Measurements from ENCODE around the gene ZFYVE28. TPM values are rescaled to one million over a fixed set of nuclear protein-coding genes. Genes with fewer than 3 reads are reported as not detected.

ZFYVE28 gene
- total RNA-seq, 2 donors from 2014 or later = 5.7 to 16.8 TPM

GRCh38 chr4:2457481-2458295 is 39.2 kb upstream of the ZFYVE28 start:
- peak; percentile 52 to 79 (median 70) for DNase-seq
- H3K27me3 ChIP-seq = no peaks in the 10 kb centered on the region
- H3K27ac ChIP-seq = peak overlapping the region; percentile 9 to 49 (median 16)
- WGBS, 2 donors = 64 to 75% methylated on average over 14 to 24 of the region's 24 CpGs
- H3K4me1 ChIP-seq = peaks cover 23% of the 10 kb centered on the region
- TF ChIP-seq CTCF (IDR thresholded peaks at IDR 0.05) (no peak), POLR2A (IDR thresholded peaks at IDR 0.05) (no peak)
- H3K9me3 ChIP-seq = no peaks in the 10 kb centered on the region
- peak; percentile 81 for ATAC-seq
- no peaks in the 10 kb centered on the region for H3K36me3 ChIP-seq (replicated peaks in 1 of 2; ENCODE audit: insufficient read depth in 1 of 2, low read depth in 2 of 2)
- no peak overlapping the region for H3K4me3 ChIP-seq
- intact Hi-C loops (cut with DNase I) = no loop called here

GRCh38 chr4:2451821-2452785 is 33.7 kb upstream of the ZFYVE28 start:
- Histone ChIP-seq H3K4me1 (peaks cover 3% of the 10 kb centered on the region), H3K36me3 (replicated peaks in 1 of 2; ENCODE audit: insufficient read depth in 1 of 2, low read depth in 2 of 2) (no peaks in the 10 kb centered on the region), H3K4me3 (no peak overlapping the region), H3K27ac (no peak overlapping the region), H3K27me3 (no peaks in the 10 kb centered on the region), H3K9me3 (no peaks in the 10 kb centered on the region)
- no peak for DNase-seq
- no peak for ATAC-seq
- intact Hi-C loops (cut with DNase I) = no loop called here
- no peak for TF ChIP-seq POLR2A (IDR thresholded peaks at IDR 0.05)
- WGBS, 2 donors = 79 to 80% methylated on average over 23 to 25 of the region's 25 CpGs

- DNase-seq (no peak), ATAC-seq (no peak)
- Histone ChIP-seq H3K9me3 (no peaks in the 10 kb centered on the region), H3K27ac (no peak overlapping the region), H3K27me3 (no peaks in the 10 kb centered on the region), H3K36me3 (replicated peaks in 1 of 2; ENCODE audit: insufficient read depth in 1 of 2, low read depth in 2 of 2) (no peaks in the 10 kb centered on the region), H3K4me3 (no peak overlapping the region), H3K4me1 (no peaks in the 10 kb centered on the region)
- TF ChIP-seq POLR2A (IDR thresholded peaks at IDR 0.05) (no peak), CTCF (IDR thresholded peaks at IDR 0.05) (no peak)
- intact Hi-C loops (cut with DNase I) = no loop called here
- WGBS, 2 donors = 81 to 85% methylated on average over 8 to 10 of the region's 10 CpGs
Observed at GRCh38 chr4:2451036-2451520, 32.6 kb upstream of the ZFYVE28 start.

DNA sequence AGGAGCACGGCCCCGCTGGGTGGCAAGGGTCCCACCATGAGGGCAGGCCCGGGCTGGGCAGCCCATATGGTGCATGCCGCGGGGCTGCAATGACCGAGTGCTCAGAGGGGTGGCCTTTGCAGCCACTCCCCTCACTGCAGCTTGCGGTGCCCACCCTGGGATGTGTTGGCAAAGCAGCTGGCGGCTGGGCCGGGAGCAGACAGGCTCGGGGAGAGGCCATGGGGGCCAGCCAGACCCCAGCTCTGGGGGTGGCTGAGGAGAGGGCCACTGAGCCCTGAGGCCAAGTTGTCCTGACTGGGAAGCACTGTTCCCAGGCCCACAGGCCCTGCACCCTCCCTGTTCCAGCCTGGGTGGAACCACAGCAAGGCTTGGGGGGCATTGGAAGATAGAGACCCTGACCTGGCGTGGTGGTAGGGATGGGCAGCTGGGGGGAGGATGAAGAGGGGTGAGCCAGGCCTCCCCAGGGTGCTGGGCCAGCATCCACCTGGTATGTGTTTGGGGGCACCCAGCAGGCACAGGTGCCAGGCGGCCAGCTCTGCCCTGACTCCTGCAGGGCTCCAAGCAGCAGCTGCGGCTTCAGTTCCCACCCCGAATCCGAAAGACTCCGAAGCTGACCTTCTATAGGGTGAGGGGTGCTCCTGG is 32.1 kb upstream of the ZFYVE28 start:
- Histone ChIP-seq H3K27ac (no peak overlapping the region), H3K4me3 (no peak overlapping the region), H3K27me3 (no peaks in the 10 kb centered on the region), H3K4me1 (no peaks in the 10 kb centered on the region), H3K9me3 (no peaks in the 10 kb centered on the region), H3K36me3 (replicated peaks in 1 of 2; ENCODE audit: insufficient read depth in 1 of 2, low read depth in 2 of 2) (no peaks in the 10 kb centered on the region)
- intact Hi-C loops (cut with DNase I) = no loop called here
- DNase-seq (no peak), ATAC-seq (no peak)
- WGBS, 2 donors = 90 to 93% methylated on average over 15 to 16 of the region's 16 CpGs
- TF ChIP-seq POLR2A (IDR thresholded peaks at IDR 0.05) = no peak
- TF ChIP-seq CTCF (IDR thresholded peaks at IDR 0.05) = no peak

Measured in body of pancreas (tissue), 4 donors.